ACC112 (cell line): ENCODE measurements around the gene ABHD16B.
"Not testable (repeated sequence)": the region's sequence is repeated elsewhere in the genome, so short reads cannot be mapped to it uniquely, and the experiment has no call there.

ENCODE experiments used
- H2AFZ ChIP-seq: fragments of 200-600 bp; sonication (generic); one replicate; pipeline ENCODE4 v1.6.0; 2017; ENCODE audit warnings: antibody characterized with exemption, low read length; ENCODE audit not compliant: unreplicated experiment
- H3K27ac ChIP-seq: fragments of 200-600 bp; sonication (generic); 2 replicates; pipeline ENCODE4 v1.5.1; 2014; ENCODE audit warnings: low read depth, mild to moderate bottlenecking, antibody characterized with exemption, low read length, moderate library complexity
- H3K27me3 ChIP-seq: fragments of 200-600 bp; sonication (generic); 2 replicates; pipeline ENCODE4 v1.6.1; 2014; ENCODE audit warnings: mild to moderate bottlenecking, antibody characterized with exemption, low read length, moderate library complexity, mixed read lengths; ENCODE audit not compliant: insufficient read depth
- H3K36me3 ChIP-seq: fragments of 200-600 bp; sonication (generic); 2 replicates; pipeline ENCODE4 v1.6.1; 2016; ENCODE audit warnings: mild to moderate bottlenecking, antibody characterized with exemption, low read length, moderate library complexity, mixed read lengths; ENCODE audit not compliant: insufficient read depth
- H3K4me1 ChIP-seq: fragments of 200-600 bp; sonication (generic); one replicate; pipeline ENCODE4 v1.6.1; 2016; ENCODE audit warnings: low read length, mixed read lengths; ENCODE audit not compliant: insufficient read depth, unreplicated experiment, control insufficient read depth
- H3K4me3 ChIP-seq: fragments of 200-600 bp; sonication (generic); 2 replicates; pipeline ENCODE4 v1.5.1; 2014; ENCODE audit warnings: mild to moderate bottlenecking, low read depth, low read length
- H3K79me2 ChIP-seq: fragments of 200-600 bp; sonication (generic); one replicate; pipeline ENCODE4 v1.6.0; 2016; ENCODE audit warnings: low read length; ENCODE audit not compliant: control insufficient read depth, unreplicated experiment, insufficient read depth

The ABHD16B gene

GRCh38 chr20:63864978-63865640, 3.8 kb downstream of the ABHD16B start, which contains the start of gene TPD52L2:
TPD52L2 (plus strand) TSS chr20:63865270; CDS start chr20:63865366, 96 bp downstream.
- Histone ChIP-seq H3K4me1 (peaks cover 7% of the 10 kb centered on the region), H3K4me3 (peak within 1 kb of the TSS; percentile 90), H2AFZ (peak within 1 kb of the TSS; percentile 69), H3K27me3 (no peaks in the 10 kb centered on the region), H3K79me2 (peaks cover 57% of the 10 kb centered on the region), H3K27ac (peak within 1 kb of the TSS; percentile 81), H3K36me3 (peaks cover 18% of the 10 kb centered on the region; the same call in 1 of the 2 replicates)

- Histone ChIP-seq H3K36me3 (peaks cover 21% of the 10 kb centered on the region; the same call in 1 of the 2 replicates), H3K79me2 (peaks cover 62% of the 10 kb centered on the region)
Measured at GRCh38 chr20:63867042-63867441, 5.7 kb downstream of the ABHD16B start.

GRCh38 chr20:63868264-63868663, 7.0 kb downstream of the ABHD16B start:
- no peak overlapping the region for H2AFZ ChIP-seq
- no peak overlapping the region for H3K4me3 ChIP-seq
- H3K27me3 ChIP-seq = no peaks in the 10 kb centered on the region
- peaks cover 24% of the 10 kb centered on the region; the same call in 1 of the 2 replicates for H3K36me3 ChIP-seq
- peaks cover 62% of the 10 kb centered on the region for H3K79me2 ChIP-seq
- no peak overlapping the region for H3K27ac ChIP-seq
- peaks cover 10% of the 10 kb centered on the region for H3K4me1 ChIP-seq

More at GRCh38 chr20:63867042-63867441, 5.7 kb downstream of the ABHD16B start:
- H2AFZ ChIP-seq, H3K4me1 ChIP-seq, H3K4me3 ChIP-seq, H3K27ac ChIP-seq, H3K27me3 ChIP-seq: not testable (repeated sequence)

GRCh38 chr20:63873477-63873971, 12.2 kb downstream of the ABHD16B start:
- H3K27me3 ChIP-seq = no peaks in the 10 kb centered on the region
- no peak overlapping the region for H3K4me3 ChIP-seq
- peak overlapping the region; percentile 59 for H3K27ac ChIP-seq
- H2AFZ ChIP-seq = no peak overlapping the region
- H3K79me2 ChIP-seq = peaks cover 55% of the 10 kb centered on the region
- H3K36me3 ChIP-seq = peaks cover 46% of the 10 kb centered on the region
- H3K4me1 ChIP-seq = peaks cover 13% of the 10 kb centered on the region

GRCh38 chr20:63874241-63874640, 12.9 kb downstream of the ABHD16B start:
- not testable (repeated sequence) for H3K27ac ChIP-seq, H3K27me3 ChIP-seq, H2AFZ ChIP-seq, H3K4me3 ChIP-seq
- Histone ChIP-seq H3K79me2 (peaks cover 50% of the 10 kb centered on the region), H3K36me3 (peaks cover 41% of the 10 kb centered on the region), H3K4me1 (peaks cover 13% of the 10 kb centered on the region)

GRCh38 chr20:63876489-63877036, 15.3 kb downstream of the ABHD16B start:
- Histone ChIP-seq H2AFZ (no peak overlapping the region), H3K4me1 (peaks cover 13% of the 10 kb centered on the region), H3K27me3 (no peaks in the 10 kb centered on the region), H3K36me3 (peaks cover 30% of the 10 kb centered on the region), H3K27ac (no peak overlapping the region), H3K79me2 (peaks cover 41% of the 10 kb centered on the region), H3K4me3 (no peak overlapping the region)

- peaks cover 37% of the 10 kb centered on the region for H3K79me2 ChIP-seq
- no peak overlapping the region for H3K27ac ChIP-seq
- peaks cover 27% of the 10 kb centered on the region for H3K36me3 ChIP-seq
- no peak overlapping the region for H2AFZ ChIP-seq
- no peak overlapping the region for H3K4me3 ChIP-seq
- no peaks in the 10 kb centered on the region for H3K27me3 ChIP-seq
- H3K4me1 ChIP-seq = peaks cover 11% of the 10 kb centered on the region
Measured at GRCh38 chr20:63877755-63878470, 16.6 kb downstream of the ABHD16B start.

- Histone ChIP-seq H3K27me3 (no peaks in the 10 kb centered on the region), H3K4me1 (peaks cover 4% of the 10 kb centered on the region), H2AFZ (no peak overlapping the region), H3K36me3 (peaks cover 27% of the 10 kb centered on the region), H3K27ac (no peak overlapping the region), H3K4me3 (no peak overlapping the region), H3K79me2 (peaks cover 37% of the 10 kb centered on the region)
Measured at GRCh38 chr20:63878899-63879663, 17.8 kb downstream of the ABHD16B start.

- Histone ChIP-seq H3K36me3 (peaks cover 16% of the 10 kb centered on the region), H3K79me2 (peaks cover 33% of the 10 kb centered on the region)
- H2AFZ ChIP-seq, H3K27me3 ChIP-seq, H3K27ac ChIP-seq, H3K4me1 ChIP-seq, H3K4me3 ChIP-seq: not testable (repeated sequence)
Measured at GRCh38 chr20:63880901-63881300, 19.6 kb downstream of the ABHD16B start.
